ENCODE results near the gene GSTP1.
"Not testable (repeated sequence)": the region's sequence is repeated elsewhere in the genome, so short reads cannot be mapped to it uniquely, and the experiment has no call there.

GRCh38 chr11:67623795-67624194 lies 40.2 kb downstream of the GSTP1 start:
- TF ChIP-seq CTCF (IDR thresholded peaks at IDR 0.05; ENCODE audit: insufficient read depth, low read length, poor library complexity, severe bottlenecking); EZH2phosphoT487 (conservative IDR thresholded peaks at IDR 0.05; ENCODE audit: low read length): not testable (repeated sequence)

Data from SU-DHL-6 (cell line).